Uterus (tissue), 2 donors: ENCODE results near the gene CFAP61.

ENCODE experiments used
- POLR2A ChIP-seq, 2 donors: fragments of 450-650 bp; IDR thresholded peaks; one replicate each; pipeline ENCODE4 v1.6.1; 2016; ENCODE audit warnings: antibody characterized with exemption in 2 of 2, mild to moderate bottlenecking in 1 of 2, moderate library complexity in 1 of 2
- TF ChIP-seq, protein P1 (sequence below), 4 experiments: fragments of 200-600 bp in 2 of 4; fragments of 450-650 bp in 2 of 4; sonication (generic) in 2 of 4; IDR thresholded peaks; one replicate each; pipeline ENCODE4 v1.5.1; 2016 to 2019; ENCODE audit warnings: antibody characterized with exemption in 4 of 4, mild to moderate bottlenecking in 2 of 4, moderate library complexity in 1 of 4

DNA sequence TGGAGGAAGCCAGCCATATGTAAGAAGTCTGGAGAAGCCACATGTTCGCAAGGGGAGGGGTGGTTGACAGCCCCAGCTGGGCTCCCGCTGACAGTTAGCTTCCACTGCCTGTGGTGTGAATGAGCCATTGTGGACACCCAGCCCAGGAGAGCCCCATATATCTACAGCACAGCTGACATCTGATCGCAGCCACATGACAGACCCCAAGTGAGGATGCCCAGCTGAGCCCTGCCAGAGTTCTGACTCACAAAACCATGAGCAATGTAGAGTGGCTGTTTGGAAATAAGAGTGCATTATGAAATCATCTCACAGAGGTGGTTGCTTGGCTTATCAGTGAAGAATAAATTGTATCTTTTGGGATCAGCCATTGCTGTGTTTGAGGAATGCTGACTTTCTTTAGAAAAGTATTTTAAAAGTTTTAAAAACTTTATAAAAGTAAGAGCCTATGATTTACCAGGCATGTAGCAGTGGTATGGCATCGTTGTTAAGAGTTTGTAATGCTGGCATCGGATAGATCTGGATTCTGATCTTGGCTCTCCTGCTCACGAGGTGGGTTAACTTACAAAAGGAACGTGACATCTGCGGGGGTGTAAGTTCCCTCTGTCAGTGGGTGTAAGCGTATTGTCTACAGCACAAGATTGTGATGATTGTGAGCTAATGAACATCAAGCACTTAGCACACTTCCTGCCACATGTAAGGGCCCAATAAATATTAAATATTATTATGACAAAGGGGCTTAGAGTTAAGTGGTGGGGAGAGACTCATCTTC lies 24.1 kb downstream of the CFAP61 start:
- TF ChIP-seq, protein P1, sequence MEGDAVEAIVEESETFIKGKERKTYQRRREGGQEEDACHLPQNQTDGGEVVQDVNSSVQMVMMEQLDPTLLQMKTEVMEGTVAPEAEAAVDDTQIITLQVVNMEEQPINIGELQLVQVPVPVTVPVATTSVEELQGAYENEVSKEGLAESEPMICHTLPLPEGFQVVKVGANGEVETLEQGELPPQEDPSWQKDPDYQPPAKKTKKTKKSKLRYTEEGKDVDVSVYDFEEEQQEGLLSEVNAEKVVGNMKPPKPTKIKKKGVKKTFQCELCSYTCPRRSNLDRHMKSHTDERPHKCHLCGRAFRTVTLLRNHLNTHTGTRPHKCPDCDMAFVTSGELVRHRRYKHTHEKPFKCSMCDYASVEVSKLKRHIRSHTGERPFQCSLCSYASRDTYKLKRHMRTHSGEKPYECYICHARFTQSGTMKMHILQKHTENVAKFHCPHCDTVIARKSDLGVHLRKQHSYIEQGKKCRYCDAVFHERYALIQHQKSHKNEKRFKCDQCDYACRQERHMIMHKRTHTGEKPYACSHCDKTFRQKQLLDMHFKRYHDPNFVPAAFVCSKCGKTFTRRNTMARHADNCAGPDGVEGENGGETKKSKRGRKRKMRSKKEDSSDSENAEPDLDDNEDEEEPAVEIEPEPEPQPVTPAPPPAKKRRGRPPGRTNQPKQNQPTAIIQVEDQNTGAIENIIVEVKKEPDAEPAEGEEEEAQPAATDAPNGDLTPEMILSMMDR (IDR thresholded peaks at IDR 0.05) = no peak
- no peak for TF ChIP-seq POLR2A (IDR thresholded peaks at IDR 0.05)
